Stimulated activated CD4-positive, alpha-beta T cell treated with anti-CD3 and anti-CD28 coated beads, TNF-alpha, amount 100 ng/mL, for 48 hours (primary cell): ENCODE measurements around the gene CSAG3.
"Not testable (repeated sequence)": the region's sequence is repeated elsewhere in the genome, so short reads cannot be mapped to it uniquely, and the experiment has no call there.

Experiments used
- DNase-seq, 3 donors: peaks; one replicate each; pipeline ENCODE4 v3.0.0-alpha.2; 2020; ENCODE audit warnings: low read depth in 3 of 3

Gene CSAG3

GRCh38 chrX:152758918-152759317 is at the start of gene CSAG3:
Gene CSAG3, plus strand, starts transcription at chrX:152759218.
- DNase-seq = not testable (repeated sequence)

- not testable (repeated sequence) for DNase-seq
These were observed 45.8 kb upstream of the CSAG3 start for GRCh38 chrX:152713195-152713594.

GRCh38 chrX:152713815-152714787 is 44.9 kb upstream of the CSAG3 start, which contains the start of gene MAGEA2B:
Gene MAGEA2B, plus strand, starts transcription at chrX:152714628. Its CDS starts 2,479 bp downstream, at chrX:152717107.
- not testable (repeated sequence) for DNase-seq

- no peak for DNase-seq
These were observed 33.6 kb upstream of the CSAG3 start for GRCh38 chrX:152725409-152725808.

GRCh38 chrX:152733261-152733975 is 25.6 kb upstream of the CSAG3 start, which contains the start of the genes CSAG1 and MAGEA12:
Gene CSAG1, minus strand, starts transcription at chrX:152733721. Its CDS starts 1,261 bp downstream, at chrX:152732460.
Gene MAGEA12, plus strand, starts transcription at chrX:152733757. Its CDS starts 2,405 bp downstream, at chrX:152736162.
- DNase-seq = no peak

GRCh38 chrX:152734143-152734858 is 24.7 kb upstream of the CSAG3 start:
- not testable (repeated sequence) for DNase-seq

GRCh38 chrX:152735101-152735500 is 23.9 kb upstream of the CSAG3 start:
- no peak for DNase-seq

- DNase-seq = no peak
These were observed 23.0 kb upstream of the CSAG3 start for GRCh38 chrX:152735860-152736511.

GRCh38 chrX:152736528-152736927 is 22.5 kb upstream of the CSAG3 start:
- not testable (repeated sequence) for DNase-seq

GRCh38 chrX:152738560-152738959 is 20.5 kb upstream of the CSAG3 start:
- no peak for DNase-seq

GRCh38 chrX:152753686-152754650 is 5.0 kb upstream of the CSAG3 start, which contains the start of gene MAGEA2:
Gene MAGEA2, minus strand, starts transcription at chrX:152753842. Its CDS starts 2,479 bp downstream, at chrX:152751363.
- DNase-seq = not testable (repeated sequence)

GRCh38 chrX:152754871-152755270 is 4.1 kb upstream of the CSAG3 start:
- DNase-seq = not testable (repeated sequence)

- DNase-seq = not testable (repeated sequence)
These were observed 526 bp downstream of the CSAG3 start for GRCh38 chrX:152759544-152759943.

- not testable (repeated sequence) for DNase-seq
These were observed 2.6 kb downstream of the CSAG3 start for GRCh38 chrX:152761582-152761981.

- DNase-seq = not testable (repeated sequence)
These were observed 7.5 kb downstream of the CSAG3 start for GRCh38 chrX:152766562-152766961.

- DNase-seq = not testable (repeated sequence)
These were observed 10.7 kb downstream of the CSAG3 start, which contains the start of gene MAGEA6 for GRCh38 chrX:152769549-152770289. Gene MAGEA6, minus strand, starts transcription at chrX:152769689. Its CDS starts 2,039 bp downstream, at chrX:152767650.

- not testable (repeated sequence) for DNase-seq
These were observed 28.0 kb downstream of the CSAG3 start for GRCh38 chrX:152787062-152787461.

GRCh38 chrX:152798945-152799344 is 39.9 kb downstream of the CSAG3 start:
- DNase-seq = no peak

- DNase-seq = no peak
These were observed 47.0 kb downstream of the CSAG3 start for GRCh38 chrX:152806035-152806434.
